Gastrocnemius medialis (tissue), 4 donors: ENCODE results near the gene ACACB.

Experiments
- CTCF ChIP-seq, 5 experiments: fragments of 450-650 bp in 3 of 5; fragments of 200-600 bp in 2 of 5; sonication (generic) in 2 of 5; IDR thresholded peaks in 4 of 5; conservative IDR thresholded peaks in 1 of 5; 1 replicate in 4 of 5; 2 replicates in 1 of 5; pipeline ENCODE4 v1.5.1; 2016 to 2019; ENCODE audit warnings: antibody characterized with exemption in 5 of 5, mild to moderate bottlenecking in 3 of 5, moderate library complexity in 3 of 5
- POLR2A ChIP-seq, 2 donors: fragments of 450-650 bp; IDR thresholded peaks; one replicate each; pipeline ENCODE4 v1.6.1; 2017; ENCODE audit warnings: antibody characterized with exemption in 2 of 2, mild to moderate bottlenecking in 2 of 2, moderate library complexity in 2 of 2

GRCh38 chr12:109192358-109192757 is 76.0 kb downstream of the ACACB start:
- TF ChIP-seq CTCF (IDR thresholded peaks at IDR 0.05 in 4 of 5, conservative IDR thresholded peaks at IDR 0.05 in 1 of 5), result no peak
- no peak for TF ChIP-seq POLR2A (IDR thresholded peaks at IDR 0.05)
